Lung (tissue), 12 donors: ENCODE data around the gene ZNF473. TPM values are rescaled to one million over a fixed set of nuclear protein-coding genes. Genes with fewer than 3 reads are reported as not detected.
"Not testable (repeated sequence)": the region's sequence is repeated elsewhere in the genome, so short reads cannot be mapped to it uniquely, and the experiment has no call there.

Experiments
- ATAC-seq: fragments of 200-7000 bp; cut with Tn5 transposase; one replicate; pipeline ENCODE4 v1.9.1; 2020; ENCODE audit warnings: moderate number of reproducible peaks; ENCODE audit not compliant: insufficient read depth, low FRiP score
- DNase-seq, 3 donors: peaks; one replicate each; pipeline ENCODE4 v3.0.0-alpha.2; 2013 to 2017
- H3K27ac ChIP-seq, 2 donors: one replicate each; pipeline ENCODE4 v1.5.1; 2013; ENCODE audit warnings: mild to moderate bottlenecking in 2 of 2, moderate library complexity in 2 of 2, control low read depth in 1 of 2, inconsistent platforms in 1 of 2, low read depth in 1 of 2, low read length in 1 of 2
- H3K27me3 ChIP-seq, 3 donors: one replicate each; pipeline ENCODE4 v1.5.1; 2013; ENCODE audit warnings: low read length in 2 of 3; ENCODE audit not compliant: control insufficient read depth in 3 of 3, insufficient read depth in 3 of 3
- H3K36me3 ChIP-seq, 4 donors: one replicate each; pipeline ENCODE4 v1.5.1; 2013; ENCODE audit warnings: low read length in 4 of 4, mild to moderate bottlenecking in 1 of 4, moderate library complexity in 1 of 4; ENCODE audit not compliant: control insufficient read depth in 4 of 4, insufficient read depth in 4 of 4
- H3K4me1 ChIP-seq, 5 donors: one replicate each; pipeline ENCODE4 v1.5.1; 2013; ENCODE audit warnings: low read length in 5 of 5, mild to moderate bottlenecking in 2 of 5, moderate library complexity in 1 of 5; ENCODE audit not compliant: control insufficient read depth in 5 of 5, insufficient read depth in 5 of 5
- H3K4me3 ChIP-seq: one replicate; pipeline ENCODE4 v1.5.1; 2013; ENCODE audit warnings: mild to moderate bottlenecking, control low read depth, moderate library complexity
- H3K9ac ChIP-seq, 2 donors: one replicate each; pipeline ENCODE4 v1.5.1; 2013; ENCODE audit warnings: low read length in 2 of 2, control low read depth in 1 of 2; ENCODE audit not compliant: insufficient read depth in 1 of 2
- H3K9me3 ChIP-seq, 4 donors: one replicate each; pipeline ENCODE4 v1.5.1; 2013; ENCODE audit warnings: low read length in 3 of 4, mild to moderate bottlenecking in 1 of 4, moderate library complexity in 1 of 4; ENCODE audit not compliant: control insufficient read depth in 4 of 4, insufficient read depth in 3 of 4
- CTCF ChIP-seq: IDR thresholded peaks from 2 replicates; pipeline ENCODE4 v1.5.1; 2012; ENCODE audit warnings: mild to moderate bottlenecking; ENCODE audit errors: control extremely low read depth, extremely low read depth
- WGBS, 2 donors: extraction: QIAGEN DNeasy Blood & Tissue Kit; methylation state at CpG; one replicate each; pipeline ENCODE4 v1.1.7; 2013; 5-methylcytosine and 5-hydroxymethylcytosine counted together
- polyA plus RNA-seq, 2 donors: library from polyadenylated mRNA; stranded (reverse); fragments of 200-250 nt; gene quantifications; one replicate each; pipeline ENCODE4 v1.2.1, GENCODE V29; 2013
- total RNA-seq, 2 donors: library from RNA; depleted of rRNA in 1 of 2; stranded (reverse); fragments of >200 nt in 1 of 2; gene quantifications; one replicate each; pipeline ENCODE4 v1.2.1, GENCODE V29; 2014 to 2021
- donor health status: control.
- donor health status: control.
- donor health status: Bipolar disorder and iron deficiency.
- donor health status: healthy.
- donor health status: DM: yes; HTN: yes; CAD: no.

The ZNF473 gene
- total and polyA plus RNA-seq, 4 donors: 2.8 to 10.4 (median 6.6) TPM

- peak; percentile 86 to 91 (median 90) for DNase-seq
- H3K27ac ChIP-seq: peak overlapping the region in 1 of 2 donors; percentile 49
- peaks cover 6 to 17% (median 13%) of the 10 kb centered on the region in 4 donors for H3K36me3 ChIP-seq
- peak; percentile 77 for ATAC-seq
- no peaks in the 10 kb centered on the region for H3K27me3 ChIP-seq
- WGBS, 2 donors: 2% methylated on average over 52 of the region's 52 CpGs
- peaks cover 0 to 22% (median 4%) of the 10 kb centered on the region in 5 donors for H3K4me1 ChIP-seq
- peak overlapping the region; percentile 1 for H3K4me3 ChIP-seq
- H3K9me3 ChIP-seq: peaks cover under 1 to 24% (median 12%) of the 10 kb centered on the region in 4 donors
- peak overlapping the region; percentile 40 to 65 for H3K9ac ChIP-seq
- no peak for TF ChIP-seq CTCF
These were observed 24.8 kb downstream of the ZNF473 start for GRCh38 chr19:50050406-50051227.

GRCh38 chr19:50051228-50051895 is 25.6 kb downstream of the ZNF473 start:
- Histone ChIP-seq H3K9ac (peak overlapping the region; percentile 39 to 40), H3K4me1 (peaks cover 0 to 22% (median 4%) of the 10 kb centered on the region in 5 donors), H3K9me3 (peaks cover 0 to 17% (median 6%) of the 10 kb centered on the region in 4 donors), H3K4me3 (peak overlapping the region; percentile 1)
- not testable (repeated sequence) for H3K27me3 ChIP-seq, DNase-seq, ATAC-seq, H3K36me3 ChIP-seq, H3K27ac ChIP-seq
- WGBS, 2 donors: 42 to 49% methylated on average over 16 of the region's 16 CpGs

GRCh38 chr19:50051964-50052363 is 26.2 kb downstream of the ZNF473 start:
- H3K36me3 ChIP-seq: peaks cover 0 to 3% (median under 1%) of the 10 kb centered on the region in 4 donors
- H3K27ac ChIP-seq: no peak overlapping the region
- no peak overlapping the region for H3K9ac ChIP-seq
- 65 to 81% methylated on average over 8 of the region's 8 CpGs for WGBS, 2 donors
- peaks cover 0 to 22% (median 4%) of the 10 kb centered on the region in 5 donors for H3K4me1 ChIP-seq
- TF ChIP-seq CTCF: no peak
- peaks cover 0 to 11% (median 0%) of the 10 kb centered on the region in 4 donors for H3K9me3 ChIP-seq
- H3K27me3 ChIP-seq: no peaks in the 10 kb centered on the region
- ATAC-seq (no peak), DNase-seq (no peak)
- no peak overlapping the region for H3K4me3 ChIP-seq

GRCh38 chr19:50053119-50053518 is 27.3 kb downstream of the ZNF473 start:
- Histone ChIP-seq H3K4me3 (no peak overlapping the region), H3K9ac (no peak overlapping the region), H3K36me3 (no peaks in the 10 kb centered on the region), H3K27ac (no peak overlapping the region), H3K4me1 (peaks cover 0 to 11% (median 4%) of the 10 kb centered on the region in 5 donors), H3K27me3 (no peaks in the 10 kb centered on the region), H3K9me3 (peaks cover 0 to 7% (median under 1%) of the 10 kb centered on the region in 4 donors)
- no peak for DNase-seq
- no peak for ATAC-seq
- 48 to 70% methylated on average over 4 of the region's 4 CpGs for WGBS, 2 donors
- TF ChIP-seq CTCF: no peak
